ENCODE data around the gene PCDHAC1.

PCDHAC1 gene

DNA sequence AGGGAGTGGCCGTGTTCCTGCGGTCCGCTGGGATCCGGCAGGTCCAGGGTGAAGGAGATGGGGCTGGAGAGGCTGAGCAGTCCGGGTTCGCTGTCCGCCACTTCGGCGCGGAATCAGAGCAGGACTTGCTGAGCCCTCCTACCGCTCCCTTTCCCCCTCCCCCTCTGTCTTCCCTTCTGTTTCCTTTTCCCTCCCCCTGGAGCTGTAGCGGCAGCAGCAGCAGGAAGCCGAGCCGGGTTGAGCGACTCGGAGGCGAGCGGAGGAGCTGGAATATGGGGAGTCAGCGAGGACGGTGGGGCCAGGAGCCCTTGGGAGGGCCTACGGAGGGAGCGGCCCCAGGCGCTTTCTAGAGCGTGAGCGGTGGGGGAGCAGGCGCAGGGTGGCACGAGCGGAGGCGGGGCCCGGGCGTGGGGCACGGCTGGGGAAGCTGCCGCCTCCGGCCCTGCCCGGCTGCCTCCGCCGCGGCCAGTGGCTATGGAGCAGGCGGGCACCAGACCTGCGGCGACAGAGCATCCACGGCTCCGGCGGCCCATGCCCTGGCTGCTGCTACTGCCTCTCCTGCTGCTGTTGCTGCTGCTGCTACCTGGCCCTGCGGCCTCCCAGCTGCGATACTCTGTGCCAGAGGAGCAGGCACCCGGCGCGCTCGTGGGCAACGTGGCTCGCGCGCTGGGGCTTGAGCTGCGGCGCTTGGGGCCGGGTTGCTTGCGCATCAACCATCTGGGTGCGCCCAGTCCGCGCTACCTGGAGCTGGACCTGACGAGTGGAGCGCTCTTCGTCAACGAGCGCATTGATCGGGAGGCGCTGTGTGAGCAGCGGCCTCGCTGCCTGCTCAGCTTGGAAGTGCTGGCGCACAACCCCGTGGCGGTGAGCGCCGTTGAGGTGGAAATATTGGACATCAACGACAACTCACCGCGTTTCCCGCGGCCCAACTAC, 40.5 kb downstream of the PCDHAC1 start, which contains the start of gene PCDHAC2:
TSS of gene PCDHAC2 (plus strand) at position 184 of the 933 bp plus-strand sequence. CDS start at position 475, 291 bp downstream.
- in situ Hi-C loops (cut with MboI; ENCODE audit: low sequenced_read_pairs): no loop called here

DNA sequence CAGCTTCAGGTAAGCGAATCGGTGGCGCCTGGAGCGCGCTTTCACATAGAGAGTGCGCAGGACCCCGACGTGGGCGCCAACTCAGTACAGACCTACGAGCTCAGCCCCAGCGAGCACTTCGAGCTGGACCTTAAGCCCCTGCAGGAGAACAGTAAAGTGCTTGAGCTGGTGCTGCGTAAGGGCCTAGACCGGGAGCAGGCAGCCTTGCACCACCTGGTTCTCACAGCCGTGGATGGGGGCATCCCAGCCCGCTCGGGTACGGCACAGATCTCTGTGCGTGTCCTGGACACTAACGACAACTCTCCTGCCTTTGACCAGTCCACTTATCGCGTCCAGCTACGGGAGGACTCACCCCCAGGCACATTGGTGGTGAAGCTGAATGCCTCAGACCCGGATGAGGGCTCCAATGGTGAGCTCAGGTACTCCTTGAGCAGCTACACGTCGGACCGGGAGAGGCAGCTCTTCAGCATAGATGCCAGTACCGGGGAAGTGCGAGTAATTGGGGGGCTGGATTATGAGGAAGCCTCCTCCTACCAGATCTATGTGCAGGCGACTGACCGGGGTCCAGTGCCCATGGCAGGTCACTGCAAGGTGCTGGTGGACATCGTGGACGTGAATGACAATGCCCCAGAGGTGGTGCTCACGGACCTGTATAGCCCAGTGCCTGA, 41.3 kb downstream of the PCDHAC1 start:
- in situ Hi-C loops (cut with MboI; ENCODE audit: low sequenced_read_pairs): no loop called here

DNA sequence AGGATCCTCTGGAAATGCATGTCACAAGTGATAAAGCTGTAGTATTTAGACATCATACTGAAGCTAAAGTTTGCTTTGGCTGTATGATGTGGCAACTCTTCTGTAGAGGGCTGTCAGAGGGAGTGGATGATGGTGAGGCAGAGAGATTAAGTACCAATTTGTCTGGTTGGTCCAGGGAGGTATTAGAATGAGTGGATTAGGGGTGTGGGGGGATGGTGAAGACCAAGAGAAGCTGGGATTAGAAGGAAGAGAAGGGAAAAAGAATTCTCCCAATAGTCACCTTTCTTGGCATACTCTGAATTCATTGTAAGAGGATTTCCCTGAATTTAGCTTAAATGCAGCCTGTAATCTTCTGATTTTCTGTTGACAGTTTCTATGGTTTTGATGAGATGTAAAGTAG, 43.8 kb downstream of the PCDHAC1 start:
- in situ Hi-C loops (cut with MboI; ENCODE audit: low sequenced_read_pairs): no loop called here

DNA sequence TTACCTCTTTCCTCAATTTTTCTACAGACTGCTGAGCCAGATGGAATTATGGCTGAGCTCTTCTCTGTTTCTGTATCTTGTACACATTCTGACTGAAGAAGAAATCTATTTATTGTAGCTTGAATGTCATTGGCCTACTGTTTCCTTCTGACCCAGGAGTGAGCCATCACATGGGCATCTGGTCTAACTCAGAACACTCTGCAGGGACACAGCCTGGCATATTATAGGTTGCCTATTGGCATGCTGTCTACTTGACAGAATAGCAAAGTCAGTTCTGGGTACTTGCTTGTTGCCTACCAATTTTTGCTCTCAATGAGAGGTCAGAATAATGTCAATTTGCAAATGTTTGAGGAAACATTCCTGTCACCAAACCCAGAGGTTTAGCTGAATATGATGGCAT, 47.5 kb downstream of the PCDHAC1 start:
- in situ Hi-C loops (cut with MboI; ENCODE audit: low sequenced_read_pairs): no loop called here

DNA sequence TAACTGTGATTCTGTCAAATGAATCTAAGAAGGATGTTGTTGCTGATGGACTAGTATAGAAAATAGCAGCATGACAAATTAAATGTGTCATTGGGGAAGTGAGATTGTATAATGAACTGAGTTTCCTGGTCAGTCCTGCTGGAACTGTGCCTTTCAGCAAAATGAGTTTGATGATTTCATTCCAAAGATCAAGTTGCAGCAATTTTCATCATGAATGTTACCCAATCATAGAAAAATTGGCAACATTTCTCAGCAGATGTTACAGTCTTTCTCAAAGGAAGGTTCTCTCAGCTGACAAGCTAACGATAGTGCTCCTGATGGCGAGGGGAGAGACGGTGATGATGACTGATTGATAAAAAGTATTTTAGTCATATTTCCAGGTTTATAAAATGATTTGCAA, 50.9 kb downstream of the PCDHAC1 start:
- in situ Hi-C loops (cut with MboI; ENCODE audit: low sequenced_read_pairs): no loop called here

DNA sequence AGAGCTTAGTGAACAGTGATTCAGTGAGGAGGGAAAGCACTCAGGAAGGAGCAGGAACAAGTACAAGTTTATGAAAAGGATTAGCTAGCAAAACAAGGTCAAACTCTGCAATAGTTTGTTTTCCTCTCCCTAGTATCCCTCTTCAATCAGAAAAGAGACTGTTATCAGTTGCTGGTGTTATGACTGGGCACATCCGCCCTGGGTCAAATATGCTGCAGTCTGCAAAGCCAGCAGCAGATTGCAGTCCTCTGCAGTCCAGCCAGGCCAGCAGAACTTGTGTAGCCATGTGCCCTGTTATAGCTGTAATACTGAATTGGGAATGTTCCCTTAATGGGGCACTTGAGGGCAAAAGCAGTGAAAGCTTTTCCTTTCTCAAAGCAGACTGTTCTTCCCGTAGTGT, 52.2 kb downstream of the PCDHAC1 start:
- in situ Hi-C loops (cut with MboI; ENCODE audit: low sequenced_read_pairs): no loop called here

DNA sequence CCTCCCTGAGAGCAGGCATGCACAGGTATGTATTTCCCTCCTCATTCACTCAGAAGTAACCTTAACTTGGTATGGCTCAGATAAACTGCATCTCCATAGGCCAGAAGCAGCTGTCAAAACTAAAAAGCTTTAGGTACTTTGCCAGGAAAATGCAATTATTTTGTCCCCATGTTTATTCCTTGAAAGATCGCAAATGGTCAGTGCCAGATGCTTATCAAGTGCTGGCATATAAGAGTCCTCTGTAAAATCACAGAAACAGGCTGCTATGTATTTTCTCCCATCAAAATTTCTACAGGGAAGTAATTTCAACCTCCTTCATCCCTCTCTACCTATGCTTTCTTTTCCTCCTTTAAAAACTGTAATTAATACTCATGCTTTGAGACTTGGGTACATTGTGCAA, 52.9 kb downstream of the PCDHAC1 start:
- in situ Hi-C loops (cut with MboI; ENCODE audit: low sequenced_read_pairs): no loop called here

All from hTERT RPE-1 (cell line).